ENCODE results near the gene NFKBIL1. TPM values are rescaled to one million over a fixed set of nuclear protein-coding genes. Genes with fewer than 3 reads are reported as not detected.

The NFKBIL1 gene
- polyA plus RNA-seq, 2 donors = 16.1 to 20.2 TPM

DNA sequence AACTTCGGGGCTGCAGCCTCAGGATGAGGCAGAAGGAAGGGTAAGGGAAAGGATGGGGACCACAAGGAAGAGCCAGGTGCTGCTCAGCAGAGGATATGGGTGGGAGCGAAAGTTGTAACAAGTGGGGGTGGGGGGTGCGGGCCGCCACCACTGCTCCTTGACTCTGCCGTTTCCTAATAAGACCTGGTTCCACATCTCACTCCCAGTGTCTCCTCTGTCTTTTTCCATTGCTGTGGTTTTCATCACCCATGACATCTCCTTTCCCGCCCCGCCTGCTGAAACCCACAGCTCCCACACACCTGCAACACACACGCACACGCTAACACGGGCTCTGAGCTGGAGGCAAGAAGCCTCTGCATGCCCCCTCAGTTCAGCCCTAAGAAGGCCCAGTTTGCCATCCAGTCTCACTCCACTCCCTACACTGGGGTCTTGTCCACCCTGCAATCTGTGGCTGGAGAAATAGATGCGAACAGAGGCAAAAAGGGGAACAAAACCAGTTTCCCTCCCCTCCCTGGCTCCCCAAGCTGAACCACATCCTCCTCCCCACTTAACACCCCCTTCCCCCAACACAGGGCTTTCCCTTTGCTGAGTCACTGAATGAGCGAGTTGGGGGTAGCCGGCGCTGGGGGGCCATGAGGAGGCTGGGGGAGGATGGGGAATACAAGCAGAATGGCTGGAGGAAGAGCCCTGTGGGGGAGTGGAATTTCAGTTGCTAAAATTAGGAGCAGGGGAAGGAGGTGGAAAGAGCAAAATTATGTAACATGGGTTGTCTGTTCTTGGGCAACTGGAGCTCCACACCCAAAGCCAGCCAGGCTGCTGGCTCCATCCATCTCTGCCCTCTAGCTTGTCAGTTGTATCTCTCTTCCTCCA is 11.5 kb downstream of the NFKBIL1 start:
- peaks cover 0 to 31% of the 10 kb centered on the region in 2 donors for H3K36me3 ChIP-seq (ENCODE audit: control insufficient read depth in 2 of 2, insufficient read depth in 2 of 2, low read length in 1 of 2)
- peaks cover 0 to 5% of the 10 kb centered on the region in 2 donors for H3K4me1 ChIP-seq (ENCODE audit: control insufficient read depth in 2 of 2, insufficient read depth in 2 of 2, low read length in 1 of 2)
- H3K27ac ChIP-seq (ENCODE audit: low read depth in 2 of 2, low read length in 1 of 2) = peak overlapping the region; percentile 38 to 53
- 65 to 78% methylated on average over 14 of the region's 14 CpGs for WGBS, 2 donors
- no peak overlapping the region for H3K4me3 ChIP-seq (ENCODE audit: low read depth in 1 of 2, low read length in 2 of 2)
- H3K9me3 ChIP-seq (ENCODE audit: control insufficient read depth in 2 of 2, insufficient read depth in 1 of 2, low read depth in 1 of 2, low read length in 1 of 2) = no peaks in the 10 kb centered on the region
- no peaks in the 10 kb centered on the region for H3K27me3 ChIP-seq (ENCODE audit: control insufficient read depth in 1 of 2, insufficient read depth in 2 of 2, low read length in 2 of 2)

DNA sequence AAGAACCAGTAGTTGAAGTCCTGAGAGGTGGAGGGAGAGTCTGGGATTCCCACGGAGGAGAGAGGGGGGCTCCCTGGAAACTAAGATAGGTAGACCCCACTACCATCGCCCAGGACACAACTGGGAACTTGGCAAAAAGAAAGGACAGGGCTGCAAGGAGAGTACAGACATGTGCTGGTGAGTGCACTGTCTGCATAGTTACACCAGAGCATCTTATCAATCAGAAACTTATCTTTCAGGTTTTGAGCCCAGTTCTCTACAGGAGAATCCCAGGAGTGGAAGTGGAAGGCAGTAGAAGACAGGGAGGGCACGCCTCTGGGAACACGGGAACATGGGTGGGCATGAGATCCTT is 12.2 kb downstream of the NFKBIL1 start:
- no peaks in the 10 kb centered on the region for H3K27me3 ChIP-seq (ENCODE audit: control insufficient read depth in 1 of 2, insufficient read depth in 2 of 2, low read length in 2 of 2)

DNA sequence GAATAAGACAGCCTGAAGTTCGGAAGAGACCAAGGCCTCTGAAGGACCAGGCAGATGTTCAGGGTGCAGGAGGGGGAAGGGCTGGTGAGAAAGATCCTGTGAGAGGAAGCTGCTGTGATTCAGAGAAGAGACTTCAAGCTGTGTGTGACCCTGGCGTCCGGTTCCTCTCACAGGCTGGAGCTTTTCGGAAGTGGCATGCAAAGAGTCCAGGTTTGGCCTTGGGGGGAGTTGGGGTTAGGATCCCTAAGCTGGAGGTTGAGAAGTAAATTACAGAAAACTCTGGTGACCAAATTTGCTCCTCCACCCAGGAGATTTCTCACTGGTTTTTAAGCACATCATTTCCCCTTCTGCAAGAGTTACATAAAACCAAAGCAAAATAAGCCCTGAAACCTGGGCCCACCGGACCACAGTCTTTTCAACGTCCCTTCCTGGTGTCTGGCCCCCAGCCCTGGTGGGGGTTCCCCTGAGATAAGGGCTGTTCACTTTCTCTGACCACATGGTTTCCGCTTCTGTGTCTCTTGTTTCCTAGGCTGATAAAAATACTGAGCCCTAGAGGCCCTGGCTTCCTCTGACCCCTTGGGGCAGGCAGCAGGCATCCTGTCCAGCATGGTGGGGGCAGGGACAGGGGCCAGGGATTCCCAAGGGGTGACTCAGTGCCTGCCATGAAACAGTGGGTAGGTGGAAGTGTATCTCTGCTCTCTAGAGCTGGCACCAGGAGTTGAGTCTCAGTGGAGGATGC is 12.7 kb downstream of the NFKBIL1 start:
- no peak overlapping the region for H3K4me3 ChIP-seq (ENCODE audit: low read depth in 1 of 2, low read length in 2 of 2)
- H3K9me3 ChIP-seq (ENCODE audit: control insufficient read depth in 2 of 2, insufficient read depth in 1 of 2, low read depth in 1 of 2, low read length in 1 of 2) = no peaks in the 10 kb centered on the region
- WGBS, 2 donors = 54 to 61% methylated on average over 7 of the region's 7 CpGs
- peaks cover 0 to 29% of the 10 kb centered on the region in 2 donors for H3K36me3 ChIP-seq (ENCODE audit: control insufficient read depth in 2 of 2, insufficient read depth in 2 of 2, low read length in 1 of 2)
- peaks cover 0 to 5% of the 10 kb centered on the region in 2 donors for H3K4me1 ChIP-seq (ENCODE audit: control insufficient read depth in 2 of 2, insufficient read depth in 2 of 2, low read length in 1 of 2)
- H3K27me3 ChIP-seq (ENCODE audit: control insufficient read depth in 1 of 2, insufficient read depth in 2 of 2, low read length in 2 of 2) = no peaks in the 10 kb centered on the region
- peak overlapping the region in 1 of 2 donors; percentile 35 for H3K27ac ChIP-seq (ENCODE audit: low read depth in 2 of 2, low read length in 1 of 2)

More for the DNA sequence above, 12.2 kb downstream of the NFKBIL1 start:
- Histone ChIP-seq H3K27ac (ENCODE audit: low read depth in 2 of 2, low read length in 1 of 2) (peak overlapping the region; percentile 35 to 38), H3K9me3 (ENCODE audit: control insufficient read depth in 2 of 2, insufficient read depth in 1 of 2, low read depth in 1 of 2, low read length in 1 of 2) (no peaks in the 10 kb centered on the region), H3K4me1 (ENCODE audit: control insufficient read depth in 2 of 2, insufficient read depth in 2 of 2, low read length in 1 of 2) (peaks cover 0 to 5% of the 10 kb centered on the region in 2 donors), H3K4me3 (ENCODE audit: low read depth in 1 of 2, low read length in 2 of 2) (no peak overlapping the region), H3K36me3 (ENCODE audit: control insufficient read depth in 2 of 2, insufficient read depth in 2 of 2, low read length in 1 of 2) (peaks cover 0 to 29% of the 10 kb centered on the region in 2 donors)
- WGBS, 2 donors = 65 to 77% methylated on average over 4 of the region's 4 CpGs

DNA sequence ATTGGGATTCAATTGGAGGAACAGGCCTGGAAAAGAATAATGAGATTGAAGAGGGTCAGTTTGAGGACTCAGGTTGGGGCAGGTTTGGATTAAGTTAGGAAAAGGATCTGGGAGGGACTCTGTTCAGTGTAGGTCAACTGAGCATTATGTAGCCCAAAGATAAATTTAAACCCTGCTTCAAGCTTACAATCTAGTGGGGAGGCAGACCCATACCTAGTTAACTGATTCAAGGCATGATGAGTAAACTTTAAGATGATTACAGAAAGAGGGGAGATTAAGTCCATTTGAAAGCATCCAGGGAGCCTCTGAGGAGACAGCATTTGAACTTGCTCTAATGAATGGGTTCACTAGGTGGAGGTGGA is 13.3 kb downstream of the NFKBIL1 start:
- Histone ChIP-seq H3K4me3 (ENCODE audit: low read depth in 1 of 2, low read length in 2 of 2) (no peak overlapping the region), H3K4me1 (ENCODE audit: control insufficient read depth in 2 of 2, insufficient read depth in 2 of 2, low read length in 1 of 2) (peaks cover 0 to 5% of the 10 kb centered on the region in 2 donors), H3K27me3 (ENCODE audit: control insufficient read depth in 1 of 2, insufficient read depth in 2 of 2, low read length in 2 of 2) (no peaks in the 10 kb centered on the region), H3K27ac (ENCODE audit: low read depth in 2 of 2, low read length in 1 of 2) (no peak overlapping the region), H3K9me3 (ENCODE audit: control insufficient read depth in 2 of 2, insufficient read depth in 1 of 2, low read depth in 1 of 2, low read length in 1 of 2) (no peaks in the 10 kb centered on the region), H3K36me3 (ENCODE audit: control insufficient read depth in 2 of 2, insufficient read depth in 2 of 2, low read length in 1 of 2) (peaks cover 0 to 29% of the 10 kb centered on the region in 2 donors)

DNA sequence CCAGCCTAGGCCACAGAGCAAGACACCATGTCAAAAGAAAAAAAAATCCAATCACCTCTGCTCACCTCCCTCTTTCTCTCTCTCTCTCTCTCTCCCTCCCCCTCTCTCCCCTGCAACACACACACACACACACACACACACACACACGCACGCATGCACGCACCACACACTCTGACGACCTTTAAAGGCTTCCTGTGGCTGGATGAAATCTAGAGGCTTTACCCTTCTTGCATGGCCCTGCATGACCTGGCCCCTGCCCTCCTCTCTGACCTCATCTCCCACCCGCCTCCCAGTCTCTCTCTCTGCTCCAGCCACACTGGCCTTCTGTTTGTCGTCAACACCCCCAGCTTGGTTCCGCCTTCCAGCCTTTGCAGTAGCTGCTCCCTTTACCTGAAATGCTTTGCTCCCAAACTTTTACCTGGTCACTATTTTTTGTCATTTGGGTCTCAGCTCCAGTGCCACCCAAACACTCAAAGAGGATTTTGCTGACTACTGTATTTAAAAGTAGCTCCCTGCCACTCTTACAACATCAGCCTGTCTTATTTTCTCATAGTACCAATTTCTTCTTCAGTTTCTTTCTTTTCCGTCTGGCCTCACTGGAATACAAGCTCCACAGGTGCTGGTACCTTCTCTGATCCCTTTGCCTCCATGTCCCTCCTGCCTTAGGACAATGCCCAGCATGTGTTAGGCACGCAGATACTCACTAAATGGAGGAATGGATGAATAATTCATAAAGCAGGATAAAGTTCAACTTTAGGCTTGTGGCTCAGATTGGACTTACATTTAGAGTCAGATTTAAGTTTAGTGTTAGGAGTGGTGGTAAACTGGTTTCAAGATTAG is 20.3 kb downstream of the NFKBIL1 start:
- no peaks in the 10 kb centered on the region for H3K36me3 ChIP-seq (ENCODE audit: control insufficient read depth in 2 of 2, insufficient read depth in 2 of 2, low read length in 1 of 2)
- no peaks in the 10 kb centered on the region for H3K27me3 ChIP-seq (ENCODE audit: control insufficient read depth in 1 of 2, insufficient read depth in 2 of 2, low read length in 2 of 2)
- H3K27ac ChIP-seq (ENCODE audit: low read depth in 2 of 2, low read length in 1 of 2) = no peak overlapping the region
- WGBS, 2 donors = 43 to 44% methylated on average over 9 of the region's 9 CpGs
- no peak overlapping the region for H3K4me3 ChIP-seq (ENCODE audit: low read depth in 1 of 2, low read length in 2 of 2)
- H3K9me3 ChIP-seq (ENCODE audit: control insufficient read depth in 2 of 2, insufficient read depth in 1 of 2, low read depth in 1 of 2, low read length in 1 of 2) = no peaks in the 10 kb centered on the region
- H3K4me1 ChIP-seq (ENCODE audit: control insufficient read depth in 2 of 2, insufficient read depth in 2 of 2, low read length in 1 of 2) = peaks cover 0 to 2% of the 10 kb centered on the region in 2 donors

DNA sequence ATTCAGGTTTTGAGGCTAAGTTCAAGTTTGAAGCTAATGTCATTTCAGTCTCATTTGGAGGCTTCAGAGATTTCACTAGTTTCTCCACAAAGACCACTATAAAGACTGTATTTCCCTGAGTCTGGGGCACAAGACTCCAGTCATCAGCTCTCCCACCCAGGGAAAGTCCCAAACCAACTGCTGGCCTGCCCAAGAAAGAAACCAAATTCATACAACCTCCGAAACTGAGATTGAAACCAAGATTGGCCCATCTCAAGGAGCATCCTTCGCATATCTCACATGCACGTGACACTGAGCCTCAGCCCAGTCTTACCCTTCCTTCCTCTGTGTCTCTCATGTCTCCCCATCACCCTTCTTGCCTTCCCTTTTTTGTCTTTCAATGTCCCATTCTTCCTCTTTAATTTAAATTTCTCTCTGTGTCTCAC is 21.1 kb downstream of the NFKBIL1 start:
- Histone ChIP-seq H3K36me3 (ENCODE audit: control insufficient read depth in 2 of 2, insufficient read depth in 2 of 2, low read length in 1 of 2) (no peaks in the 10 kb centered on the region), H3K9me3 (ENCODE audit: control insufficient read depth in 2 of 2, insufficient read depth in 1 of 2, low read depth in 1 of 2, low read length in 1 of 2) (no peaks in the 10 kb centered on the region), H3K27ac (ENCODE audit: low read depth in 2 of 2, low read length in 1 of 2) (no peak overlapping the region), H3K27me3 (ENCODE audit: control insufficient read depth in 1 of 2, insufficient read depth in 2 of 2, low read length in 2 of 2) (no peaks in the 10 kb centered on the region), H3K4me1 (ENCODE audit: control insufficient read depth in 2 of 2, insufficient read depth in 2 of 2, low read length in 1 of 2) (peaks cover 0 to 2% of the 10 kb centered on the region in 2 donors), H3K4me3 (ENCODE audit: low read depth in 1 of 2, low read length in 2 of 2) (no peak overlapping the region)
- WGBS, 2 donors = 53 to 63% methylated on average over 3 of the region's 3 CpGs

DNA sequence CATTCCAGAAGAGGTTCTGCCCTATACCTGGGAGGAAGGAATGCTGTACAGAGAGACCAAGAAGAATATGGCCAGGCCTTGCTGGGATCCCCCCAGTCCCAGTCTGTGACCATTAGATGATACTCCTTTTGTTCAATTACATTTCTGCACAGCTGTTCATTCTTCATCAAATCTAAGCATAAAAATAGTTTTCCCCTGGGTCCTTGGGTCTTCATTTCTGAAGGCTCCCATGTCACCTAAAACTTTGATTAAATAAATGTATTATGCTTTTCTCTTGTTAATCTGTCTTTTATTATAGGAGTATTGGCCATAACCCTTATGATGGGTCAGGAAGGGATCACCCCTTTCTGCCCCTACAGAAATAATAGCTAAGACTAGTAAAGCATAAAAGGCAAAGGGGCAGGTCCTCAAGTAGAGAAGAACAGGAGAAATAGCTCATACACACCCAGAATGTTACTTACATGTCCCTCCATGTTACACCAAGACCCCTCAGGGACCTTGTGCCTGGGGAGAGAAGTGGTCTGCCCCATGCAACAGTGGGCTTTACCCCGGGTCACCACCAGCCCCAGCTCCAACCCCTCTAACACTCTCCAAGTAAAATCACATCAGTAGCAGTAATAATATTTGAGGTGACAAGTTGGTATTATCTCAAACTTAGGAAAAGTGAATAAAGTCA is 22.6 kb downstream of the NFKBIL1 start:
- Histone ChIP-seq H3K27me3 (ENCODE audit: control insufficient read depth in 1 of 2, insufficient read depth in 2 of 2, low read length in 2 of 2) (no peaks in the 10 kb centered on the region), H3K9me3 (ENCODE audit: control insufficient read depth in 2 of 2, insufficient read depth in 1 of 2, low read depth in 1 of 2, low read length in 1 of 2) (no peaks in the 10 kb centered on the region), H3K36me3 (ENCODE audit: control insufficient read depth in 2 of 2, insufficient read depth in 2 of 2, low read length in 1 of 2) (no peaks in the 10 kb centered on the region), H3K4me3 (ENCODE audit: low read depth in 1 of 2, low read length in 2 of 2) (no peak overlapping the region), H3K27ac (ENCODE audit: low read depth in 2 of 2, low read length in 1 of 2) (no peak overlapping the region), H3K4me1 (ENCODE audit: control insufficient read depth in 2 of 2, insufficient read depth in 2 of 2, low read length in 1 of 2) (peaks cover 0 to 2% of the 10 kb centered on the region in 2 donors)
- WGBS, 2 donors = 82 to 83% methylated on average over 1 of the region's 1 CpG

DNA sequence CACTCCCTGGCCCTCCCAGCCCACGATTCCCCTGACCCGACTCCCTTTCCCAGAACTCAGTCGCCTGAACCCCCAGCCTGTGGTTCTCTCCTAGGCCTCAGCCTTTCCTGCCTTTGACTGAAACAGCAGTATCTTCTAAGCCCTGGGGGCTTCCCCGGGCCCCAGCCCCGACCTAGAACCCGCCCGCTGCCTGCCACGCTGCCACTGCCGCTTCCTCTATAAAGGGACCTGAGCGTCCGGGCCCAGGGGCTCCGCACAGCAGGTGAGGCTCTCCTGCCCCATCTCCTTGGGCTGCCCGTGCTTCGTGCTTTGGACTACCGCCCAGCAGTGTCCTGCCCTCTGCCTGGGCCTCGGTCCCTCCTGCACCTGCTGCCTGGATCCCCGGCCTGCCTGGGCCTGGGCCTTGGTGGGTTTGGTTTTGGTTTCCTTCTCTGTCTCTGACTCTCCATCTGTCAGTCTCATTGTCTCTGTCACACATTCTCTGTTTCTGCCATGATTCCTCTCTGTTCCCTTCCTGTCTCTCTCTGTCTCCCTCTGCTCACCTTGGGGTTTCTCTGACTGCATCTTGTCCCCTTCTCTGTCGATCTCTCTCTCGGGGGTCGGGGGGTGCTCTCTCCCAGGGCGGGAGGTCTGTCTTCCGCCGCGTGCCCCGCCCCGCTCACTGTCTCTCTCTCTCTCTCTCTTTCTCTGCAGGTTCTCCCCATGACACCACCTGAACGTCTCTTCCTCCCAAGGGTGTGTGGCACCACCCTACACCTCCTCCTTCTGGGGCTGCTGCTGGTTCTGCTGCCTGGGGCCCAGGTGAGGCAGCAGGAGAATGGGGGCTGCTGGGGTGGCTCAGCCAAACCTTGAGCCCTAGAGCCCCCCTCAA is 24.9 kb downstream of the NFKBIL1 start, which contains the start of gene LTA:
Gene LTA, plus strand, starts transcription at position 249 of the 871 bp plus-strand sequence. Its CDS starts 454 bp downstream, at position 703.
- H3K27ac ChIP-seq (ENCODE audit: low read depth in 2 of 2, low read length in 1 of 2) = peak within 1 kb of the TSS; percentile 18 to 63
- 74 to 76% methylated on average over 27 of the region's 27 CpGs for WGBS, 2 donors

More for the DNA sequence above, 24.9 kb downstream of the NFKBIL1 start, which contains the start of gene LTA:
- no peaks in the 10 kb centered on the region for H3K36me3 ChIP-seq (ENCODE audit: control insufficient read depth in 2 of 2, insufficient read depth in 2 of 2, low read length in 1 of 2)
- no peaks in the 10 kb centered on the region for H3K27me3 ChIP-seq (ENCODE audit: control insufficient read depth in 1 of 2, insufficient read depth in 2 of 2, low read length in 2 of 2)
- peaks cover 0 to 2% of the 10 kb centered on the region in 2 donors for H3K4me1 ChIP-seq (ENCODE audit: control insufficient read depth in 2 of 2, insufficient read depth in 2 of 2, low read length in 1 of 2)
- peak within 1 kb of the TSS in 1 of 2 donors; percentile 28 for H3K4me3 ChIP-seq (ENCODE audit: low read depth in 1 of 2, low read length in 2 of 2)
- no peaks in the 10 kb centered on the region for H3K9me3 ChIP-seq (ENCODE audit: control insufficient read depth in 2 of 2, insufficient read depth in 1 of 2, low read depth in 1 of 2, low read length in 1 of 2)

All from esophagus (tissue), 2 donors.